Measurements from ENCODE around the gene GPSM3.
A peak's percentile ranks its signal among the peaks of the same experiment; 100 is the strongest.

GPSM3 gene

GRCh38 chr6:32174416-32174815, 18.0 kb downstream of the GPSM3 start:
- peak overlapping the region; percentile 98 for H3K4me3 ChIP-seq (ENCODE audit: low read depth, low read length)
- TF ChIP-seq CTCF (IDR thresholded peaks at IDR 0.05; ENCODE audit: low read depth, low read length), result no peak

GRCh38 chr6:32173051-32173727, 19.3 kb downstream of the GPSM3 start:
- no peak for TF ChIP-seq CTCF (IDR thresholded peaks at IDR 0.05; ENCODE audit: low read depth, low read length)
- no peak overlapping the region for H3K4me3 ChIP-seq (ENCODE audit: low read depth, low read length)

- H3K4me3 ChIP-seq (ENCODE audit: low read depth, low read length), result no peak overlapping the region
- TF ChIP-seq CTCF (IDR thresholded peaks at IDR 0.05; ENCODE audit: low read depth, low read length), result no peak
Observed at GRCh38 chr6:32171234-32171633, 21.2 kb downstream of the GPSM3 start.

GRCh38 chr6:32170294-32170693, 22.1 kb downstream of the GPSM3 start:
- no peak overlapping the region for H3K4me3 ChIP-seq (ENCODE audit: low read depth, low read length)
- TF ChIP-seq CTCF (IDR thresholded peaks at IDR 0.05; ENCODE audit: low read depth, low read length), result no peak

- no peak for TF ChIP-seq CTCF (IDR thresholded peaks at IDR 0.05; ENCODE audit: low read depth, low read length)
Observed at GRCh38 chr6:32168807-32169591, 23.4 kb downstream of the GPSM3 start.

GRCh38 chr6:32168350-32168749, 24.1 kb downstream of the GPSM3 start:
- TF ChIP-seq CTCF (IDR thresholded peaks at IDR 0.05; ENCODE audit: low read depth, low read length), result no peak
- no peak overlapping the region for H3K4me3 ChIP-seq (ENCODE audit: low read depth, low read length)

More at GRCh38 chr6:32168807-32169591, 23.4 kb downstream of the GPSM3 start:
- H3K4me3 ChIP-seq (ENCODE audit: low read depth, low read length), result no peak overlapping the region

GRCh38 chr6:32167761-32168262, 24.6 kb downstream of the GPSM3 start:
- TF ChIP-seq CTCF (IDR thresholded peaks at IDR 0.05; ENCODE audit: low read depth, low read length), result no peak
- H3K4me3 ChIP-seq (ENCODE audit: low read depth, low read length), result no peak overlapping the region

Measured in WI38 (cell line).